GM23248 (cell line): Measurements from ENCODE around the gene UBTF. TPM values are rescaled to one million over a fixed set of nuclear protein-coding genes. Genes with fewer than 3 reads are reported as not detected.

ENCODE experiments used
- DNase-seq: peaks from one replicate; pipeline ENCODE4 v3.0.0-alpha.2; 2015
- H2AFZ ChIP-seq: fragments of 200-600 bp; sonication (generic); 2 replicates; pipeline ENCODE4 v1.6.1; 2016; ENCODE audit warnings: antibody characterized with exemption
- H3F3A ChIP-seq: fragments of 200-600 bp; sonication (generic); 2 replicates; pipeline ENCODE4 v1.6.1; 2016; ENCODE audit warnings: mild to moderate bottlenecking, antibody characterized with exemption, mixed run types; ENCODE audit not compliant: insufficient read depth
- H3K27ac ChIP-seq: fragments of 200-600 bp; sonication (generic); 2 replicates; pipeline ENCODE4 v1.5.1; 2016; ENCODE audit warnings: mild to moderate bottlenecking
- H3K27me3 ChIP-seq: fragments of 200-600 bp; sonication (generic); replicated peaks from 2 replicates; pipeline ENCODE4 v1.6.1; 2016; ENCODE audit warnings: mild to moderate bottlenecking; ENCODE audit not compliant: insufficient read depth
- H3K36me3 ChIP-seq: fragments of 200-600 bp; sonication (generic); 2 replicates; pipeline ENCODE4 v1.6.1; 2016; ENCODE audit warnings: low read depth, mild to moderate bottlenecking
- H3K4me1 ChIP-seq: fragments of 200-600 bp; sonication (generic); 2 replicates; pipeline ENCODE4 v1.6.1; 2016; ENCODE audit warnings: mild to moderate bottlenecking; ENCODE audit not compliant: insufficient read depth
- H3K4me2 ChIP-seq: fragments of 200-600 bp; sonication (generic); one replicate; pipeline ENCODE4 v1.6.1; 2016; ENCODE audit warnings: mild to moderate bottlenecking; ENCODE audit not compliant: unreplicated experiment
- H3K4me3 ChIP-seq: fragments of 200-600 bp; sonication (generic); 2 replicates; pipeline ENCODE4 v1.5.1; 2016; ENCODE audit warnings: mild to moderate bottlenecking
- H3K79me2 ChIP-seq: fragments of 200-600 bp; sonication (generic); 2 replicates; pipeline ENCODE4 v1.6.1; 2016; ENCODE audit warnings: mild to moderate bottlenecking; ENCODE audit not compliant: insufficient read depth
- H3K9ac ChIP-seq: fragments of 200-600 bp; sonication (generic); 2 replicates; pipeline ENCODE4 v1.6.1; 2016; ENCODE audit warnings: mild to moderate bottlenecking
- H3K9me2 ChIP-seq: fragments of 200-600 bp; sonication (generic); 2 replicates; pipeline ENCODE4 v1.6.1; 2016; ENCODE audit warnings: mixed run types, mild to moderate bottlenecking, moderate library complexity; ENCODE audit not compliant: insufficient read depth
- H3K9me3 ChIP-seq: fragments of 200-600 bp; sonication (generic); one replicate; pipeline ENCODE4 v1.6.1; 2017; ENCODE audit warnings: low read depth
- H4K20me1 ChIP-seq: fragments of 200-600 bp; sonication (generic); 2 replicates; pipeline ENCODE4 v1.6.0; 2016; ENCODE audit not compliant: insufficient read depth
- EZH2 ChIP-seq: fragments of 200-600 bp; sonication (generic); IDR thresholded peaks from 2 replicates; pipeline ENCODE4 v1.6.1; 2018; ENCODE audit warnings: antibody characterized with exemption, mild to moderate bottlenecking; ENCODE audit not compliant: insufficient read depth, poor library complexity, severe bottlenecking
- EZH2phosphoT487 ChIP-seq: fragments of 200-600 bp; sonication (generic); IDR thresholded peaks from 2 replicates; pipeline ENCODE4 v1.6.1; 2018; ENCODE audit warnings: antibody characterized with exemption, moderate library complexity, mild to moderate bottlenecking, low read depth; ENCODE audit not compliant: insufficient read depth
- WGBS, 2 experiments: methylation state at CpG; one replicate each; pipeline ENCODE4 v1.1.6; 2015 to 2017; ENCODE audit warnings: low lambda C conversion rate in 2 of 2, low coverage in 1 of 2; ENCODE audit errors: missing lambda C conversion rate in 2 of 2; 5-methylcytosine and 5-hydroxymethylcytosine counted together
- in situ Hi-C: fragments of 300-500 bp; cut with MboI; formaldehyde crosslinking; loops from 2 replicates; pipeline ENCODE4 v1.15.0; 2020
- polyA plus RNA-seq: library from polyadenylated mRNA; unstranded; fragments of >200 nt; fragmentation: Nextera tagmentation; extraction: Ambion mirVana; gene quantifications from 2 replicates; pipeline ENCODE4 v1.2.1, GENCODE V29; 2016
- total RNA-seq: library from RNA; depleted of rRNA; stranded (reverse); fragments of >200 nt; shearing (Covaris generic); gene quantifications from 2 replicates; pipeline ENCODE4 v1.2.3, GENCODE V29; 2014

The UBTF gene
- total and polyA plus RNA-seq, 2 experiments from 2014 or later, result 48.2 to 62.3 TPM

DNA sequence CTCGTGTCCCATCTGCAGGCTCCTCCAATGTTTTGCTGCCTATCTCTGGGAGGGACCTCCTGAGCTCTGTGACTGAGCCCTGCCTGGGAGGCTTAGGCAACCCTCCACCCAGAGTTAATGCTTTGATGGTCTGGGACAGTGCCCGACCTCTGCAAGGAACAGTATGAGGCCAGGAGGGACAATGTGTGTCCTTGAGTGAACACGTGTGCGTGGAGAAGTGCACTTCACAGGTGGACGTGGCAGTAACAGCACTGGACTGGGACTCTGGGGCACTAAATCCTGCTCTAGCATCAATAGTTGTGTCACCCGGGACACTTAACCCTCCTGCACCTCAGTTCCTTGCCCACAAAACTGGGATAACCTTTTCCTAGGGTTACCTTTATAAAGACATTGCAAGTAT is 4.6 kb downstream of the UBTF start:
- peaks cover 36% of the 10 kb centered on the region for H3K79me2 ChIP-seq
- no peaks in the 10 kb centered on the region for H3K9me3 ChIP-seq
- H3K36me3 ChIP-seq, result peaks cover 24% of the 10 kb centered on the region
- in situ Hi-C loops, result loop anchor here (25.0 kb wide), 2 partner anchors 322 to 422 kb away; no protein-coding TSS in a partner anchor
- no peaks in the 10 kb centered on the region for H3K27me3 ChIP-seq
- H3K27ac ChIP-seq, result no peak overlapping the region
- WGBS, 2 experiments, result 97% methylated on average over 6 of the region's 6 CpGs
- H3K4me1 ChIP-seq, result peaks cover 20% of the 10 kb centered on the region
- no peak overlapping the region for H3K4me3 ChIP-seq
- H3K9me2 ChIP-seq, result no peaks in the 10 kb centered on the region
- H2AFZ ChIP-seq, result no peak overlapping the region
- no peaks in the 10 kb centered on the region for H4K20me1 ChIP-seq
- no peak for DNase-seq
- peaks cover 19% of the 10 kb centered on the region for H3F3A ChIP-seq
- TF ChIP-seq EZH2phosphoT487, result no peak
- TF ChIP-seq EZH2, result no peak
- H3K4me2 ChIP-seq, result no peak overlapping the region
- no peak overlapping the region for H3K9ac ChIP-seq

DNA sequence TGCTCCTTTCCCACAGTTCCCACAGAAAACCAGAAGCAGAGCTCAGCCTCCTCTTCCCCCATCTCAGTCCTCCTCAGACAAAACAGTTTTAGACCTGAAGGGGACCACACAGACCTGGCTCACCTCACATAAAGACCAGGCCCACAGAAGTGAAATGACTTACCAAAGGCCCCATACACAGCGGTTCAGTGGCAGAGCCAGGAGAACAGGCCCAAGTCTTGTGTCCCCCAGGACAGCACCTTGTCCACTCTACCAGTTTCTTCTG is 5.3 kb downstream of the UBTF start:
- H2AFZ ChIP-seq, result no peak overlapping the region
- H3K4me1 ChIP-seq, result peaks cover 25% of the 10 kb centered on the region
- no peak for DNase-seq
- H3K9me2 ChIP-seq, result no peaks in the 10 kb centered on the region
- no peak overlapping the region for H3K4me2 ChIP-seq
- H3K9ac ChIP-seq, result no peak overlapping the region
- no peaks in the 10 kb centered on the region for H3K27me3 ChIP-seq
- H3F3A ChIP-seq, result peaks cover 27% of the 10 kb centered on the region
- no peak overlapping the region for H3K4me3 ChIP-seq
- TF ChIP-seq EZH2phosphoT487, result no peak
- no peaks in the 10 kb centered on the region for H3K9me3 ChIP-seq
- H3K27ac ChIP-seq, result no peak overlapping the region
- in situ Hi-C loops, result loop anchor here (25.0 kb wide), 2 partner anchors 323 to 423 kb away; no protein-coding TSS in a partner anchor
- H3K36me3 ChIP-seq, result peaks cover 24% of the 10 kb centered on the region
- peaks cover 36% of the 10 kb centered on the region for H3K79me2 ChIP-seq
- 100% methylated on average over 1 of the region's 1 CpG for WGBS, 2 experiments
- no peaks in the 10 kb centered on the region for H4K20me1 ChIP-seq

DNA sequence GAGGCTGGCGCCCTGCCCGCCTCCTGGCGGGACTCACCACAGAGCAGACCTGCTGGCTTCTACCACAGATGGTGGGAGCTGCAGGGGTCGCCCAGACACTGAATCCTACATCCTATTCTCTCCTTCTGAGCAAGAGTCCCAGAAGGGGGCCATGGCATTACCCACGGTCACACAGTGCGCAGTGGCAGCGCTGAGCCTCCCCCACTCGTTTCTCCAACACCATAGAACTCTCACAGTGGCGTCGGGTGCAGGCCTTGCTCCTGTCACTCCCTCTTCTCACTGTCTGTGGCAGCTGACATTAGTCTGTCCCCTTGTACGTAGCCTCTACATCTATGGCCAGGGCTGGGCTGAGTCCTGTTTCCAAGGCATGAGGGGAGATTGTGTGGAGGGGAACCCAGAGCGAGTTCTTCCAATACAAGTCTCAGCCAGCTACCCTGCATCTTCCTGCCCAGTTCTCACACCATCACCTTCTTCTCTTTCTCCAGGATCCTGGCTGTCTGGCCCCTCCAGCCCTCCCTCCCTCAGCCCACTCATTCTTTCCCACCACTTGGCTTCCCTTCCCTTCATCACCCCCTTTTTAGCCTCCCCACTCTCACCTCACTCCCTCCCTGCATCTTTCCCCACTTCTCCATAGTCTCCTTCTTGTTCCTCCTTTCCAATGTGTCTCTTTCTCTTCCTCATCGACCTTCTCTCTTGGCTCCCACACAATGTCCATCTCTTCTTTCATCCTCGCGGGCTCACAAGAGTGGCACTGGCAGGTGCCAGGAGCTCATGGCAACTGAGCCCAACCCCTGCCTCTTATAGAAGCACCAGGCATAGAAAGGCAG is 5.9 kb downstream of the UBTF start:
- 80 to 85% methylated on average over 15 of the region's 15 CpGs for WGBS, 2 experiments
- no peak for DNase-seq
- Histone ChIP-seq H3K9ac (no peak overlapping the region), H3K79me2 (peaks cover 36% of the 10 kb centered on the region), H2AFZ (no peak overlapping the region), H3K4me3 (no peak overlapping the region), H3K27me3 (no peaks in the 10 kb centered on the region), H3K36me3 (peaks cover 24% of the 10 kb centered on the region), H3K4me1 (peaks cover 31% of the 10 kb centered on the region), H4K20me1 (no peaks in the 10 kb centered on the region), H3K27ac (no peak overlapping the region), H3F3A (peaks cover 32% of the 10 kb centered on the region), H3K4me2 (no peak overlapping the region), H3K9me3 (no peaks in the 10 kb centered on the region), H3K9me2 (no peaks in the 10 kb centered on the region)
- in situ Hi-C loops, result loop anchor here (25.0 kb wide), 2 partner anchors 324 to 424 kb away; no protein-coding TSS in a partner anchor
- no peak for TF ChIP-seq EZH2
- TF ChIP-seq EZH2phosphoT487, result no peak

DNA sequence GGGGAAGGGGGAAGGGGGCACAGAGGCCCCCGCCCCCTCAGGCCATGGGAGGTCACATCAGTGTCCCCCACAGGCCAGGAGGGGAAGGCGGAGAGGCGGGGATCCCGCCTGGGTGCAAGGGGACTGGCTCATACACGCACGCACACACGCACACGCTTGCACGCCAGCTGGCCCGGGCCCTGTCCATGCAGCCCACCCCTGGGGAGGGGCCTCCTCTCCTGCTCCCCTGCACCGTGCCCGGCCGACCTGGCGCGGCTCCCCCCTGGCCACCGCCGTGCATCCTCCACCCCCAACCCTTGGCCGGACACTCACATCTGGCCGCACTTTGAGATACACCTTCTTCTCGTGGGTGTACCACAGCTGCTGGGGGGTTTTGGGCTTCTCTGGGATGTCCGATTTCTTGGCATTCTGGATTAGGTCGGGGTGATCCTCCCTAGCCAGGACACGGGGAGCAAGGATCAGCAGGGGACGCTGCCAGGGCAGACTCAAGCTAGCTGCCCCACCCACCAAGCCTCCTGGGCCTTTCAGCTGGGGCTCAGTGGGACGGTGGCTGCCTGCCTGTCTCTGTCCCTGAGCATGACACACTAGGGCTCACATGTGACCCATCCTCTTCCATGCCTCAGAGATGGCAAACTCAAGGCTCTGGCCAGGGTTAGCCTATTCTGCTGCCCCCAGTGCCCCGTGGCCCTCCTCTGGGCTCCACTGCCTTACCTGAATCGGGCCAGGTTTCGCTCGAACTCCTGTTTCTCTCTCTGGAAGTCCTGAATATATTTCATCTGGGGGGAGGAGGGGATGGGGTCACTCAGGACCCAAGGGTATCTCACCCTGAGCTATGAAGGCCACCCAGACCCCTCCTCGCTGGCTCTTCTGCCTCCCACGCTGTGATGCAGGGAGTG is 6.7 kb downstream of the UBTF start:
- Histone ChIP-seq H3K27me3 (no peaks in the 10 kb centered on the region), H2AFZ (no peak overlapping the region), H3K9ac (no peak overlapping the region), H3K36me3 (peaks cover 24% of the 10 kb centered on the region), H3K79me2 (peaks cover 30% of the 10 kb centered on the region), H3K9me3 (no peaks in the 10 kb centered on the region), H3K4me2 (no peak overlapping the region), H4K20me1 (no peaks in the 10 kb centered on the region), H3K9me2 (no peaks in the 10 kb centered on the region), H3F3A (peaks cover 38% of the 10 kb centered on the region), H3K27ac (no peak overlapping the region), H3K4me1 (peaks cover 37% of the 10 kb centered on the region), H3K4me3 (no peak overlapping the region)
- in situ Hi-C loops, result loop anchor here (25.0 kb wide), 2 partner anchors 325 to 425 kb away; no protein-coding TSS in a partner anchor
- WGBS, 2 experiments, result 66 to 67% methylated on average over 20 to 29 of the region's 31 CpGs
- DNase-seq, result no peak
- TF ChIP-seq EZH2 (no peak), EZH2phosphoT487 (no peak)
